ENCODE results near the gene FERD3L. TPM values are rescaled to one million over a fixed set of nuclear protein-coding genes. Genes with fewer than 3 reads are reported as not detected.

Gene FERD3L
- total RNA-seq, 1 donor from 2014 or later, result not detected

DNA sequence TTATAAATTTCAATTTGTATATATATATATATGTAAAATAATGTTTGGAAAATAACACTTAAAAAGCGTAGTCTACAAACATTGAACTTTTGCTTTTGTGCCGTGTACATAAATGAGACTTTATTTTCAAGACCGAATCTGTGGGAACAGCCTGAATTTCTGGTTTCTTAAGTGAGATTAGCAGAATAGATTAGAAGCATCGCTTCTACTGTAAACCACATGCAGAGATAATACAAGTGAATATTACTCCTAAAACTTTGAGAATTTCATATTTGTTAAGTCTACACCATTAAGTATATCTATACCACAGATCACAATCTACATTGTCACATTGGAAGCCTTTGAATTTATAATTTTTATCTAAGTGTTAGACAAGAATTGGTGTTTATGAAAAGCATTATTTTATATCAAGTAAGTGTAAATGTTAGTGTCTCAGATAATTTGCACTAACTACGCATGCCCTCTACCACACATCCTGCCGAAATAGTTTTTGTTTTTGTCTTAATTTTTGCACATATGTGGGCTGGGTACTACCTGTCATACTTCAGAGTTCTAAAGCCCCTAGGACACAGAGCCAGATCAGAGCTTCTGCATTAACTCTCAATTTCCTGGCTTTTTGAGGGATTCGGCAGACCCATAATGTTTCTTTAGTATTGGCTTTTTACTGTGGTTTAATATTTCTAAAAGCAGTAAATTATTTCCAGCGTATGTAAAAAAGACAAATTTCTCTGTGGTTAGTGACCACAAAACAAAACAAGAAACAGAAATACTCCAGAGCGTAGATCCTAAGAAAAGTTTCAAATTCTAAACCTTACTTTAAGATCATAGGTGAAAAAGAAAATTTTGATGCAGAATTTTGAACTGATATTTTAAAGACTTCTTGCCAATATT lies 47.8 kb downstream of the FERD3L start:
- H3K9me3 Mint-ChIP-seq (ENCODE audit: unreplicated experiment), result no peaks in the 10 kb centered on the region
- H3K4me1 Mint-ChIP-seq (ENCODE audit: unreplicated experiment), result no peaks in the 10 kb centered on the region
- peaks cover 3% of the 10 kb centered on the region for H3K27me3 Mint-ChIP-seq (ENCODE audit: unreplicated experiment)
- H3K36me3 Mint-ChIP-seq (ENCODE audit: low read depth, unreplicated experiment), result no peaks in the 10 kb centered on the region
- no peak overlapping the region for H3K4me3 Mint-ChIP-seq (ENCODE audit: unreplicated experiment)
- TF ChIP-seq, protein P1, sequence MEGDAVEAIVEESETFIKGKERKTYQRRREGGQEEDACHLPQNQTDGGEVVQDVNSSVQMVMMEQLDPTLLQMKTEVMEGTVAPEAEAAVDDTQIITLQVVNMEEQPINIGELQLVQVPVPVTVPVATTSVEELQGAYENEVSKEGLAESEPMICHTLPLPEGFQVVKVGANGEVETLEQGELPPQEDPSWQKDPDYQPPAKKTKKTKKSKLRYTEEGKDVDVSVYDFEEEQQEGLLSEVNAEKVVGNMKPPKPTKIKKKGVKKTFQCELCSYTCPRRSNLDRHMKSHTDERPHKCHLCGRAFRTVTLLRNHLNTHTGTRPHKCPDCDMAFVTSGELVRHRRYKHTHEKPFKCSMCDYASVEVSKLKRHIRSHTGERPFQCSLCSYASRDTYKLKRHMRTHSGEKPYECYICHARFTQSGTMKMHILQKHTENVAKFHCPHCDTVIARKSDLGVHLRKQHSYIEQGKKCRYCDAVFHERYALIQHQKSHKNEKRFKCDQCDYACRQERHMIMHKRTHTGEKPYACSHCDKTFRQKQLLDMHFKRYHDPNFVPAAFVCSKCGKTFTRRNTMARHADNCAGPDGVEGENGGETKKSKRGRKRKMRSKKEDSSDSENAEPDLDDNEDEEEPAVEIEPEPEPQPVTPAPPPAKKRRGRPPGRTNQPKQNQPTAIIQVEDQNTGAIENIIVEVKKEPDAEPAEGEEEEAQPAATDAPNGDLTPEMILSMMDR (IDR thresholded peaks at IDR 0.05; ENCODE audit: unreplicated experiment), result no peak
- no peak overlapping the region for H3K27ac Mint-ChIP-seq (ENCODE audit: unreplicated experiment)
- DNase-seq (ENCODE audit: low spot score), result no peak

DNA sequence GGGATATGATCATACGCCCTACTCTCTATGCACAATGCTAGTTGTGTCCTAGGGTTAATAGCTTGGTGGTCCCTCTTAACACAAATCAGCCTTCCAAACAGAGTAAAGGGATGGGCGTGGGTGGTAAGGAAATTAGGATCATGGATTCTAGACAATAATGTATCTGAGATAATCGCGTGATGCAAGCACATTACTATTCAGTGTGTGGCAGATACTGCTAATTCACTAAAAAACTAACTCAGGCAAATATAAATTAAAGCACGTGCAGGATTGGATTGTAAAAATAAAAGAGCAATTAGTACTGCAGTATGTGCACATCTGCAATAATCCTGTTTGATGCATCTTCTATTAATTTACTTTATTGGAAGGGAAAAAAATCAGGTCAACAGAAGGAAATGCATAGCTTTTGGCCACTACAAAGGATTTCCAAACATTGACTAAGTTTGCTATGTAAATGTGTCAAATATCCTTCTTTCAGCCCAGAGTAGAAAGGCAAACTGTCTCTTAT lies 49.8 kb downstream of the FERD3L start:
- Mint-ChIP-seq H3K9me3 (ENCODE audit: unreplicated experiment) (no peaks in the 10 kb centered on the region), H3K4me1 (ENCODE audit: unreplicated experiment) (no peaks in the 10 kb centered on the region), H3K27ac (ENCODE audit: unreplicated experiment) (no peak overlapping the region), H3K27me3 (ENCODE audit: unreplicated experiment) (no peaks in the 10 kb centered on the region), H3K36me3 (ENCODE audit: low read depth, unreplicated experiment) (no peaks in the 10 kb centered on the region), H3K4me3 (ENCODE audit: unreplicated experiment) (no peak overlapping the region)
- TF ChIP-seq, protein P1 (IDR thresholded peaks at IDR 0.05; ENCODE audit: unreplicated experiment), result no peak
- no peak for DNase-seq (ENCODE audit: low spot score)

Other genes with a start within 250 kb of the FERD3L start
- 2.4 TPM for gene TWIST1, start 27.8 kb downstream of the FERD3L start, total RNA-seq (ENCODE audit: unreplicated experiment)

All from endothelial cell (in vitro differentiated cells).